A549 (cell line): ENCODE data around the gene TCEA3.

Experiments
- CTCF ChIP-seq: fragments of >200 bp; sonication (Bioruptor Twin); formaldehyde crosslinking; IDR thresholded peaks from 3 replicates; pipeline ENCODE4 v1.5.1; 2016
- EP300 ChIP-seq, 2 experiments: fragments of >200 bp; sonication (Bioruptor Twin); formaldehyde crosslinking; IDR thresholded peaks; 2 replicates in 1 of 2; 3 replicates in 1 of 2; pipeline ENCODE4 v1.6.1; 2016 to 2017
- RNF2 ChIP-seq: fragments of 200-600 bp; sonication (generic); IDR thresholded peaks from 2 replicates; pipeline ENCODE4 v1.6.1; 2016; ENCODE audit warnings: low read depth, mild to moderate bottlenecking, antibody characterized with exemption, moderate library complexity, borderline replicate concordance

GRCh38 chr1:23469372-23469982, 44.9 kb upstream of the TCEA3 start:
- no peak for TF ChIP-seq CTCF
- no peak for TF ChIP-seq EP300 (IDR thresholded peaks at IDR 0.05)
- no peak for TF ChIP-seq RNF2
